HCT116 (cell line): Measurements from ENCODE around the gene ZNF479. TPM values are rescaled to one million over a fixed set of nuclear protein-coding genes. Genes with fewer than 3 reads are reported as not detected.

Experiments used
- ATAC-seq: fragments of 200-7000 bp; cut with Tn5 transposase; 2 replicates; pipeline ENCODE4 v1.9.1; 2020; ENCODE audit warnings: mild to moderate bottlenecking, moderate library complexity
- BruUV-seq: library from RNA; stranded (reverse); fragments of 400-500 nt; replicated peaks from 2 replicates; lab custom pipeline; 2021; lab: Mats Ljungman, UMichigan
- CTCF ChIA-PET: fragments of 300-600 bp; sonication (Branson Sonifier 250); formaldehyde crosslinking; loops from one replicate; lab custom pipeline; 2021; ENCODE audit warnings: antibody characterized with exemption; lab: Charles Lee
- POLR2A ChIA-PET: fragments of 300-600, 350-600 bp; sonication (Branson Sonifier 250); formaldehyde crosslinking; loops from one replicate; lab custom pipeline; 2021; ENCODE audit warnings: antibody characterized with exemption; lab: Charles Lee
- RAD21 ChIA-PET, 2 experiments: fragments of 300-600 bp; sonication (Branson Sonifier 250); formaldehyde crosslinking; loops; one replicate each; lab custom pipeline; 2023; ENCODE audit warnings: low total read pairs in 2 of 2; ENCODE audit not compliant: uncharacterized antibody in 2 of 2, unreplicated experiment in 2 of 2, low non-redundant PET in 1 of 2; lab: Charles Lee
- DNase-seq: peaks from one replicate; pipeline ENCODE4 v3.0.0-alpha.2; 2010; ENCODE audit warnings: low read depth, low spot score
- H2AFZ ChIP-seq: fragments of 200-600 bp; shearing (Covaris generic), sonication (generic); 2 replicates; pipeline ENCODE4 v1.6.1; 2017; ENCODE audit warnings: low read depth, mixed run types, mixed read lengths, antibody characterized with exemption, low read length; ENCODE audit not compliant: poor library complexity, severe bottlenecking
- H3K27ac ChIP-seq: 2 replicates; pipeline ENCODE4 v1.5.1; 2012; ENCODE audit warnings: low read depth, low read length
- H3K27me3 ChIP-seq: fragments of 200-600 bp; sonication (generic); 2 replicates; pipeline ENCODE4 v1.6.1; 2016; ENCODE audit warnings: mixed run types, low read length, mixed read lengths; ENCODE audit not compliant: insufficient read depth
- H3K36me3 ChIP-seq, 2 experiments: fragments of 200-500 bp in 1 of 2; fragments of 200-600 bp in 1 of 2; sonication (Bioruptor generic) in 1 of 2; sonication (generic) in 1 of 2; 2 replicates each; pipeline versions ENCODE4 v1.5.1 to v1.6.1; 2014 to 2016; ENCODE audit warnings: low read length in 2 of 2, inconsistent platforms in 1 of 2, mixed read lengths in 1 of 2, mixed run types in 1 of 2; ENCODE audit not compliant: insufficient read depth in 2 of 2, control insufficient read depth in 1 of 2
- H3K4me1 ChIP-seq, 2 experiments: fragments of 200-600 bp in 1 of 2; sonication (generic) in 1 of 2; 2 replicates each; pipeline versions ENCODE4 v1.5.1 to v1.6.1; 2012 to 2017; ENCODE audit warnings: low read length in 2 of 2, inconsistent platforms in 1 of 2, mild to moderate bottlenecking in 1 of 2, mixed read lengths in 1 of 2, mixed run types in 1 of 2, moderate library complexity in 1 of 2; ENCODE audit not compliant: insufficient read depth in 2 of 2, control insufficient read depth in 1 of 2
- H3K4me2 ChIP-seq: fragments of 200-600 bp; sonication (generic); 2 replicates; pipeline ENCODE4 v1.6.1; 2017; ENCODE audit warnings: mixed run types, low read length, mixed read lengths
- H3K4me3 ChIP-seq, 2 experiments: fragments of 200-600 bp in 1 of 2; sonication (generic) in 1 of 2; replicated peaks in 1 of 2; 2 replicates each; pipeline ENCODE4 v1.5.1; 2011 to 2016; ENCODE audit warnings: low read length in 2 of 2, control low read depth in 1 of 2, low read depth in 1 of 2, mild to moderate bottlenecking in 1 of 2, mixed read lengths in 1 of 2, mixed run types in 1 of 2
- H3K79me2 ChIP-seq: fragments of 200-600 bp; sonication (generic); 2 replicates; pipeline ENCODE4 v1.6.1; 2017; ENCODE audit warnings: mild to moderate bottlenecking, mixed run types, low read length, moderate library complexity, mixed read lengths; ENCODE audit not compliant: insufficient read depth
- H3K9ac ChIP-seq: fragments of 200-600 bp; sonication (generic); 2 replicates; pipeline ENCODE4 v1.6.1; 2016; ENCODE audit warnings: low read length, mixed read lengths
- H3K9me2 ChIP-seq: fragments of 200-600 bp; sonication (generic), shearing (Covaris generic); 2 replicates; pipeline ENCODE4 v1.6.1; 2017; ENCODE audit warnings: mixed run types, mild to moderate bottlenecking, moderate library complexity; ENCODE audit not compliant: insufficient read depth
- H3K9me3 ChIP-seq, 2 experiments: fragments of 200-500 bp in 1 of 2; fragments of 200-600 bp in 1 of 2; sonication (Bioruptor generic) in 1 of 2; sonication (generic) in 1 of 2; 2 replicates each; pipeline ENCODE4 v1.6.1; 2014 to 2017; ENCODE audit warnings: low read length in 2 of 2, mixed read lengths in 2 of 2, inconsistent platforms in 1 of 2, low read depth in 1 of 2, mild to moderate bottlenecking in 1 of 2, mixed run types in 1 of 2, moderate library complexity in 1 of 2; ENCODE audit not compliant: control insufficient read depth in 1 of 2, insufficient read depth in 1 of 2
- H4K20me1 ChIP-seq: fragments of 200-600 bp; sonication (generic), shearing (Covaris generic); 2 replicates; pipeline ENCODE4 v1.6.1; 2017; ENCODE audit warnings: mixed run types, mild to moderate bottlenecking, moderate library complexity; ENCODE audit not compliant: insufficient read depth
- CBX3 ChIP-seq: IDR thresholded peaks from 2 replicates; pipeline ENCODE4 v1.6.1; 2012; ENCODE audit warnings: low read depth
- CEBPB ChIP-seq: IDR thresholded peaks from 2 replicates; pipeline ENCODE4 v1.6.1; 2012; ENCODE audit warnings: low read depth
- EGR1 ChIP-seq: IDR thresholded peaks from 2 replicates; pipeline ENCODE4 v1.6.1; 2012; ENCODE audit warnings: low read depth
- ELF1 ChIP-seq: IDR thresholded peaks from 2 replicates; pipeline ENCODE4 v1.6.1; 2012; ENCODE audit warnings: low read depth, borderline replicate concordance
- EZH2 ChIP-seq: fragments of 200-600 bp; sonication (generic); IDR thresholded peaks from 2 replicates; pipeline ENCODE4 v1.6.1; 2017; ENCODE audit warnings: antibody characterized with exemption, mixed run types
- EZH2phosphoT487 ChIP-seq: fragments of 200-600 bp; IDR thresholded peaks from 2 replicates; pipeline ENCODE4 v1.6.1; 2018; ENCODE audit warnings: antibody characterized with exemption, borderline replicate concordance
- FOSL1 ChIP-seq: IDR thresholded peaks from 2 replicates; pipeline ENCODE4 v1.6.1; 2012; ENCODE audit warnings: low read depth
- JUND ChIP-seq: IDR thresholded peaks from 2 replicates; pipeline ENCODE4 v1.6.1; 2012
- POLR2A ChIP-seq: IDR thresholded peaks from 2 replicates; pipeline ENCODE4 v1.7.0; 2011; ENCODE audit warnings: borderline replicate concordance; ENCODE audit not compliant: insufficient read depth, insufficient read length; ENCODE audit errors: extremely low read depth
- POLR2AphosphoS5 ChIP-seq: IDR thresholded peaks from 2 replicates; pipeline ENCODE4 v1.6.1; 2011; ENCODE audit warnings: mild to moderate bottlenecking, low read depth, low read length, moderate library complexity
- SIN3A ChIP-seq: IDR thresholded peaks from 2 replicates; pipeline ENCODE4 v1.6.1; 2012; ENCODE audit warnings: low read depth
- SP1 ChIP-seq: IDR thresholded peaks from 2 replicates; pipeline ENCODE4 v1.6.1; 2012; ENCODE audit warnings: low read depth
- SRF ChIP-seq: IDR thresholded peaks from 2 replicates; pipeline ENCODE4 v1.6.1; 2012; ENCODE audit warnings: low read depth
- TCF7L2 ChIP-seq: IDR thresholded peaks from 2 replicates; pipeline ENCODE4 v1.7.0; 2011; ENCODE audit warnings: borderline replicate concordance, inconsistent platforms; ENCODE audit not compliant: insufficient read depth, insufficient read length; ENCODE audit errors: extremely low read depth
- YY1 ChIP-seq: IDR thresholded peaks from 2 replicates; pipeline ENCODE4 v1.6.1; 2011; ENCODE audit warnings: low read length, low read depth, moderate library complexity, mild to moderate bottlenecking; ENCODE audit not compliant: insufficient replicate concordance; ENCODE audit errors: extremely low read depth
- ZBTB33 ChIP-seq: IDR thresholded peaks from 2 replicates; pipeline ENCODE4 v1.6.1; 2011; ENCODE audit warnings: mild to moderate bottlenecking, low read length, moderate library complexity; ENCODE audit not compliant: insufficient replicate concordance; ENCODE audit errors: extremely low read depth
- ZNF274 ChIP-seq: fragments of 200-500 bp; sonication (Bioruptor generic); IDR thresholded peaks from 2 replicates; pipeline ENCODE4 v1.6.1; 2014; ENCODE audit warnings: mild to moderate bottlenecking, low read depth, low read length, inconsistent platforms
- intact Hi-C: fragments of 100-400 bp; cut with micrococcal nuclease; formaldehyde crosslinking; loops from 2 replicates; pipeline ENCODE4 v1.10.0; 2022
- total RNA-seq: library from RNA; stranded (reverse); gene quantifications from one replicate; pipeline ENCODE4 v1.2.1, GENCODE V29; 2021; ENCODE audit not compliant: unreplicated experiment
- TF ChIP-seq, protein P1 (sequence below): IDR thresholded peaks from 2 replicates; pipeline ENCODE4 v1.6.1; 2012; ENCODE audit warnings: low read depth

Gene ZNF479
- total RNA-seq, 1 experiment from 2014 or later = not detected

GRCh38 chr7:57178768-57179139 is 46.5 kb upstream of the ZNF479 start:
- H3K4me3 ChIP-seq = no peak overlapping the region
- ChIA-PET POLR2A (no interaction called here), RAD21 (no interaction called here), CTCF (no interaction called here)
- H3K27ac ChIP-seq = no peak overlapping the region
- H3K9ac ChIP-seq = no peak overlapping the region
- H3K27me3 ChIP-seq = no peaks in the 10 kb centered on the region
- no peaks in the 10 kb centered on the region for H3K4me1 ChIP-seq
- no peaks in the 10 kb centered on the region for H3K9me2 ChIP-seq
- H3K9me3 ChIP-seq = peaks cover 3 to 8% of the 10 kb centered on the region in 2 experiments; a peak in 2 of 4 replicates
- ATAC-seq (no peak), DNase-seq (no peak)
- H2AFZ ChIP-seq = no peak overlapping the region
- no peaks in the 10 kb centered on the region for H3K79me2 ChIP-seq
- no peaks in the 10 kb centered on the region for H3K36me3 ChIP-seq
- intact Hi-C loops = no loop called here
- no peak for TF ChIP-seq SRF
- no peak for TF ChIP-seq EGR1
- no peak for TF ChIP-seq ZNF274
- TF ChIP-seq EZH2phosphoT487 = no peak
- no peak for TF ChIP-seq JUND
- TF ChIP-seq FOSL1 = no peak
- no peak for TF ChIP-seq CBX3
- no peak for TF ChIP-seq ZBTB33
- TF ChIP-seq SP1 = no peak
- TF ChIP-seq, protein P1, sequence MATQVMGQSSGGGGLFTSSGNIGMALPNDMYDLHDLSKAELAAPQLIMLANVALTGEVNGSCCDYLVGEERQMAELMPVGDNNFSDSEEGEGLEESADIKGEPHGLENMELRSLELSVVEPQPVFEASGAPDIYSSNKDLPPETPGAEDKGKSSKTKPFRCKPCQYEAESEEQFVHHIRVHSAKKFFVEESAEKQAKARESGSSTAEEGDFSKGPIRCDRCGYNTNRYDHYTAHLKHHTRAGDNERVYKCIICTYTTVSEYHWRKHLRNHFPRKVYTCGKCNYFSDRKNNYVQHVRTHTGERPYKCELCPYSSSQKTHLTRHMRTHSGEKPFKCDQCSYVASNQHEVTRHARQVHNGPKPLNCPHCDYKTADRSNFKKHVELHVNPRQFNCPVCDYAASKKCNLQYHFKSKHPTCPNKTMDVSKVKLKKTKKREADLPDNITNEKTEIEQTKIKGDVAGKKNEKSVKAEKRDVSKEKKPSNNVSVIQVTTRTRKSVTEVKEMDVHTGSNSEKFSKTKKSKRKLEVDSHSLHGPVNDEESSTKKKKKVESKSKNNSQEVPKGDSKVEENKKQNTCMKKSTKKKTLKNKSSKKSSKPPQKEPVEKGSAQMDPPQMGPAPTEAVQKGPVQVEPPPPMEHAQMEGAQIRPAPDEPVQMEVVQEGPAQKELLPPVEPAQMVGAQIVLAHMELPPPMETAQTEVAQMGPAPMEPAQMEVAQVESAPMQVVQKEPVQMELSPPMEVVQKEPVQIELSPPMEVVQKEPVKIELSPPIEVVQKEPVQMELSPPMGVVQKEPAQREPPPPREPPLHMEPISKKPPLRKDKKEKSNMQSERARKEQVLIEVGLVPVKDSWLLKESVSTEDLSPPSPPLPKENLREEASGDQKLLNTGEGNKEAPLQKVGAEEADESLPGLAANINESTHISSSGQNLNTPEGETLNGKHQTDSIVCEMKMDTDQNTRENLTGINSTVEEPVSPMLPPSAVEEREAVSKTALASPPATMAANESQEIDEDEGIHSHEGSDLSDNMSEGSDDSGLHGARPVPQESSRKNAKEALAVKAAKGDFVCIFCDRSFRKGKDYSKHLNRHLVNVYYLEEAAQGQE = no peak
- no peak for TF ChIP-seq YY1
- no peak for TF ChIP-seq TCF7L2
- TF ChIP-seq POLR2A = no peak
- no peak for TF ChIP-seq CEBPB
- TF ChIP-seq ELF1 = no peak
- no peak for TF ChIP-seq EZH2
- TF ChIP-seq POLR2AphosphoS5 = no peak
- no peak for TF ChIP-seq SIN3A
- H4K20me1 ChIP-seq = no peaks in the 10 kb centered on the region
- BruUV-seq = no TSS peak
- no peak overlapping the region for H3K4me2 ChIP-seq
